GM21381 (cell line): Measurements from ENCODE around the gene ASB7.

Experiments
- ATAC-seq: cut with Tn5 transposase; IDR thresholded peaks from one replicate; pipeline ENCODE4 v1.9.1; 2021; ENCODE audit warnings: mild to moderate bottlenecking, moderate library complexity; ENCODE audit not compliant: unreplicated experiment

ASB7 gene

GRCh38 chr15:100596792-100597191 is 5.6 kb upstream of the ASB7 start:
- peak; percentile 79 for ATAC-seq

DNA sequence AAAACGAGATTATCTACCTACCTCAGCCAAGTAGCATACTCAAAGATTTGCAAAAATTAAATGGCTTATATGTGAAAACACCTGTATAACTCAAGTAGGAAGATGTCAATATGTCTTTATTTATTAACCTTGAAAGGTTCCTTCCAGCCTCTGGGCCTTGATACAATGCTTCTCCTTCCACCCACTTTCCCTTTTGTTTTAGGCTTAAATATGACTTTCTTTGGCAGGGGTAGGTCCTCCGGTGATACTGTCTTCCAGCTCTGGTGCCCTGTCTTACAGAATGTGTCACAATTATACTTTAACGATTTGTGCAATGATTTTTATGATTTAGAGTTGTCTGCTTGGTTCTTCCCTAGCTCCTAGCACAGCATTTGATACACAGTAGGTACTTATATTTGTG is 4.5 kb upstream of the ASB7 start:
- ATAC-seq: no peak

DNA sequence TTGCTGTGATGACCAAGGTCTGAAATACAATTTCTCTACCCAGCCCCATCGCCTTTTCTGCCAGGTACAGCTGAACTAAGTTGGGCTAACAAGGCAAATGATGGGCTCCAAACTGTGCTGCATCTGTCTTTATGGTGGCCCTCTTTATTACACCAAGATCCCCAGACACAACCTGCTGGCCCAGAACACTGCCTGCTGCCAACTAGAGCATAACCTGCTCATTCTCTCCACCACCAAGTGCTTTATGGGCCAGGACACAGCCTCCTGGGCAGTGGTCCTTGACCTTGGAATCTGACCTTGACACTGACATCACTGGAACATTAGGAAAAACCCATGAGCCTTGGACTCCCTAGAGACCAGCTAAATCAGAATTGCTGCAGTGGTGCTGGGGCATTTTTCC is 3.7 kb upstream of the ASB7 start:
- ATAC-seq: no peak

- no peak for ATAC-seq
Measured at GRCh38 chr15:100601163-100601562, 1.2 kb upstream of the ASB7 start.

DNA sequence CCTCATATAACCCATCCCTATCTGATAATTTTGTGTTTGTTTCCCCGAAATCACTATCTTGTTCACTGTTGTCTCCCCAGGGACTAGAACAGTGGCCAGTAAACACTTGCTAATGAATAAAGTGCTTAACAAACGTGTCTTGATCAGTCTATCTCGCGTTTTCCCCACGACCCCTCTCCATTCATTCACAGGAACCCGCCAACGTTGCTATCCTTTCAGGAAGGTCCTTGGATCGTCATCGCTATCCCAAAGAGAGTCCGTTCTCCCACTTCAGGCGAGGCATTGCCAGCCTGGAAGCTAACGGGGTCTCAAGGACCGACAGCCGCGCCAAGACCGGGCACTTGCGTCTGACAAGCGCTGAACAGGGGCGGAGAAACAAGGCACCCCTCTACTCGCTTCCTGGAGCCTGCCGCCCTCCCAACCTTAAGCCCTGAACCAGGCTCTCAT is 749 bp upstream of the ASB7 start:
- no peak for ATAC-seq

GRCh38 chr15:100602823-100603393 is 519 bp downstream of the ASB7 start:
- peak; percentile 40 for ATAC-seq

DNA sequence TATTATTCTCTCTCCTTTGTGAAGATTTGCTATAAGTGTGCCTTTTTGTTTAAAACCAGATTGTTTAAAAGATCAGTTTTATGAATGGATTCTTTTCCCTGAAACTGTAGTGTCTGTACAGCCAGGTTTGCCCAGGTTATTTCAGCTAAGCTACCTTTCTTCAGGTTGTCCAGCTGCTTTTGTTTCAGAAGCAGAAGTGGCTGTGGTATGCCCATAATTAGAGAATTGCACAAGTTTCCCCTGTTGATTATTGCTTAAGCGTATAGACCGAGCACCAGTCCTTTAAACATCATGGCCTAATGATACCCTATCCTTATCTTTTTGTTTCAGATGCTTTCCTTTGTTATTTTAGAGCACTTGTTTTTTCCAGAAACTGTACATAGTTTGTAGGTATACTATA is 10.2 kb downstream of the ASB7 start:
- ATAC-seq: no peak

DNA sequence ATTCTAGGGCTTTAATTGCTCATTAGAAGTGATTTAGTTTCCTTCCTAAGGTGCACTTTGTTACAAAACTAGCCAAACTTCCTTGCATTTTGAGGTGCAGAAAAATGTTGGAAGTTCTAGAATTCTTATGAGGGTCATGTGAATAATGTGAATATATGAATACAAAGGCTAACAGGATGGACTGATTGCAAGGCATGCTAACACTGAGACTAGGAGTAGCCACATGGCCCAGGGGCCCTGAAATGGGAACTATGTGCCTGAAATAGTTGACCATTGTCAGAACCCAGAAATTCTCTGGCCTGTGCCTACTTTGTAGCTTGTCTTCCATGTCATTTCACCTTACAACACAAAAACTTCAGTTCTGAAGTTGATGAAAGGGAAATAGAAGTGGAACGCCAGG is 10.8 kb downstream of the ASB7 start:
- ATAC-seq: no peak

- ATAC-seq: no peak
Measured at GRCh38 chr15:100614336-100614735, 11.9 kb downstream of the ASB7 start.

- ATAC-seq: no peak
Measured at GRCh38 chr15:100614918-100615317, 12.5 kb downstream of the ASB7 start.

- no peak for ATAC-seq
Measured at GRCh38 chr15:100615801-100616200, 13.4 kb downstream of the ASB7 start.

- ATAC-seq: no peak
Measured at GRCh38 chr15:100616700-100617099, 14.3 kb downstream of the ASB7 start.

DNA sequence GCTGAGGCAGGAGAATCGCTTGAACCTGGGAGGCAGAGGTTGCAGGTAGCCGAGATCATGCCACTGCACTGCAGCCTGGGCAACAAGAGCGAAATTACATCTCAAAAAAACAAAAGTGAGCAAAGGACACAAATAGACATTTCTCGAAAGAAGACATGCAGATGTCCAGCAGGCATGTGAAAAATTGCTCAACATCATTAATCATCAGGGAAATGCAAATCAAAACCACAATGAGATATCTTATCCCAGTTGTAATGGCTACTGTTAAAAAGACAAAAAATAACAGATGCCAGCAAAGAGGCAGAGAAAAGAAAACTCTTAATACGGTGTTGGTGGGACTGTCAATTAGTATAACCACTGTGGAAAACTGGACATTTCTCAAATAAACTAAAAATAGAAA is 20.9 kb downstream of the ASB7 start:
- no peak for ATAC-seq

GRCh38 chr15:100627789-100628395 is 25.5 kb downstream of the ASB7 start:
- ATAC-seq: peak; percentile 80

- no peak for ATAC-seq
Measured at GRCh38 chr15:100628746-100629145, 26.4 kb downstream of the ASB7 start.

GRCh38 chr15:100631831-100632230 is 29.4 kb downstream of the ASB7 start:
- no peak for ATAC-seq

DNA sequence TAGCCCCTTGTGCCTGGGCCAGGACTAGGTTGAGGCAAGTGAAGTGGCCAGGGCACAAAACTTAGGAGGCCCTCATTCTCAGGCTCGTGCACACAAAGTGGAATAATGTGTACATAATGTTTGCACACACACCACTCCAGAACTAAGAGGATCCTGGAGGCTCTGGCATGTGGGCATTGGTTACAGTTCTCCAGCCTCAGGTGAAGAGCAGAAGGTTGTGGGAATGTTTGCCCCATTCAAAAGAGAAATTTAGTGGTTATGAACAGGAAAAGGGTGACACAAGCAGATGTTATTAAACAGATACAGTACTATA is 31.3 kb downstream of the ASB7 start:
- no peak for ATAC-seq

- no peak for ATAC-seq
Measured at GRCh38 chr15:100635406-100636071, 33.1 kb downstream of the ASB7 start.

DNA sequence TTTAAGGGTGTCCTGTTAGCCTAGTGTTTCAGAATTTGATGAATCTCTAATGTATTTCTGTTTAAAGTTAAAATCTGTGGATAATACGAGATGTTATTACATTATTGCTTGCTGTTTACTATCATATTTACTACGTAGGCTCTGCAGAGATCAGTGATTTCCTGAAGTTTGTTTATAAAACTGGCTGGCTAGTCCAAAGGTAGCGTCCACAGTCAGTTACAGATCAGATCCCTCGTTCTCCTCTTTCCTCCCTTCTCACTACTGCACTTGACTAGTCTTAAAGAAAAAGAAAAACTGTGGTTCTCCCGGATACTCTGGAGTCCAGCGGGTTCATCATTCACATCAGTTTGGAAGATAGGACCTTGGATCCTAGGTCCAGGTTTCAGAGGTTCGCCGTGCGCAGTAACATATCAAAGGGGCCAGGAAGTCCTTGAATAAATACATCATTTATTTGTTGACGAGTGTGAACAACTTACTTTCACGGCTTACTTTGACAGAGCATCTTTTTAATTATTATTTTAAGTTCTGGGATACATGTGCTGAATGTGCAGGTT is 35.9 kb downstream of the ASB7 start:
- ATAC-seq: no peak

DNA sequence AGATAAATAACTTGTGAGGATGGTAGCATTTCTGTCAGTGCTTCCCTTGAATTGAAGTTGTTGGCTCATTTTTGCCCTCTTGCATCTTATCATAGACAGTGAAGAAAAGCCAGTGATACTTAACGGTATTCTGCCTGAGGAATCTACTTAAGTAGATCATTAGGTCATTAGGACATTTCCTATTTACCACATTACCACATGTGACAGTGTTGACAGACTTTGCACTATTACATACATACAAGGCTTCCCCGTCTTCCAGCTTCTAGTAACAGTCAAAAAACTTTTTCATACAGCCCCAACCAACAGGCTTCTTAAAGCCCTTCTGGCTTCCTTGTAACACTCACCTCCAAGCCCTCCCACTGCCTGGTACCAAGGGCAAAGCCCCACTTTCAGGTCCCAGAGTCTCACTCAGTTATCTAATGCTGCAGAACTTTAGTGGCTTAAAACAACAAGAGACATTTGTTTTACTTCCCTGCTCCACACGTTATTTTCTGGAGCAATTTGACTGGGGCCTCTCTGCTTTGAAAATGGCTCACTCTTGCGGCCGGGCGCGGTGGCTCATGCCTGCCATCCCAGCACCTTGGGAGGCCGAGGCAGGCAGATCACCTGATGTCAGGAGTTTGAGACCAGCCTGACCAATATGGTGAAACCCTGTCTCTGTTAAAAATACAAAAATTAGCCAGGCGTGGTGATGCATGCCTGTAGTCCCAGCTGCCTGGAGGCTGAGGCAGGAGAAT is 40.0 kb downstream of the ASB7 start:
- no peak for ATAC-seq

DNA sequence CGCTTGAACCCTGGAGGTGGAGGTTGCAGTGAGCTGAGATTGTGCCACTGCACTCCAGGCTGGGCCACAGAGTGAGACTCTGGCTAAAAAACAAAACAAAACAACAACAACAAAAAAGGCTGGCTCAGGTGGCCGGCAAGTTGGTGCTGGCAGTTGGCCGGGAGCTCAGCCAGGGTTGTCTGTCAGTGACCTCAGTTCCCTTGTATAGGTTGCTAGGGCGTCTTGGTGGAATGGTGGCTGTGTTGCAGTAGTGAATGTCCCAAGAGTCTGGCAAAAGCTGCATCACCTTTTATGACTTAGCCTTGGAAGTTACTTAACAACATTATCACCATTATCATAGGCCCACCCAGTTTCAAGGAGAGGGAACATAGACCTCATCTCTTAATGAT is 40.6 kb downstream of the ASB7 start:
- no peak for ATAC-seq

DNA sequence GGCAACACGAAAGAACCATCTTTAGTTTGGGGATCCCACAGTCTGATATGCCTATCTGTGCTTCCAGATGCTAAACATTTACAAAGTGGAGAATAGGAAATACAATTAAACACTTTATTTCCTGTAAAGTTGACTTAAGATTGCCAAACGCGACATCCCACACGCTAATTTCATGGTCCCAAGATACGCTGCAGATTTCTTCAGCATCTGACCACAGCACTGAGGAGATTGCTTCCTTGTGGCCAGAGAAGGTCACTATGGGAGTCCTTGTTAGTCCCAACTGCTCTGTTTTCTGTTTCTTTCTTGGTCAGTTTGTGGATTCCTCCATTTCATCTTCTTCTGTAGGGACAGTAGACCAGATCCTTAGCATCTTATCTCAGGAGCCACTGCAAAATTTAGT is 43.3 kb downstream of the ASB7 start:
- no peak for ATAC-seq
